ENCODE data around the gene GASK1A.

- TF ChIP-seq CTCF (conservative IDR thresholded peaks at IDR 0.05; ENCODE audit: low read depth, low read length) (no peak), EZH2 (IDR thresholded peaks at IDR 0.05; ENCODE audit: low read length, unreplicated experiment) (no peak), EZH2phosphoT487 (IDR thresholded peaks at IDR 0.05; ENCODE audit: borderline replicate concordance, low read length) (no peak)
Observed at GRCh38 chr3:42994595-42994994, 15.5 kb downstream of the GASK1A start.
